GM12864 (cell line): ENCODE results near the gene PLCH1.
"Not testable (repeated sequence)": the region's sequence is repeated elsewhere in the genome, so short reads cannot be mapped to it uniquely, and the experiment has no call there.

Experiments used
- DNase-seq: peaks from one replicate; pipeline ENCODE4 v3.0.0-alpha.2; 2011; ENCODE audit warnings: low read depth
- H3K4me3 ChIP-seq: 2 replicates; pipeline ENCODE4 v1.5.1; 2011; ENCODE audit warnings: mild to moderate bottlenecking, low read depth, low read length, control low read depth
- CTCF ChIP-seq: IDR thresholded peaks from 2 replicates; pipeline ENCODE4 v1.5.1; 2011; ENCODE audit warnings: low read depth, mild to moderate bottlenecking, moderate library complexity, low read length, control low read depth, inconsistent platforms; ENCODE audit errors: missing control alignments

PLCH1 gene

DNA sequence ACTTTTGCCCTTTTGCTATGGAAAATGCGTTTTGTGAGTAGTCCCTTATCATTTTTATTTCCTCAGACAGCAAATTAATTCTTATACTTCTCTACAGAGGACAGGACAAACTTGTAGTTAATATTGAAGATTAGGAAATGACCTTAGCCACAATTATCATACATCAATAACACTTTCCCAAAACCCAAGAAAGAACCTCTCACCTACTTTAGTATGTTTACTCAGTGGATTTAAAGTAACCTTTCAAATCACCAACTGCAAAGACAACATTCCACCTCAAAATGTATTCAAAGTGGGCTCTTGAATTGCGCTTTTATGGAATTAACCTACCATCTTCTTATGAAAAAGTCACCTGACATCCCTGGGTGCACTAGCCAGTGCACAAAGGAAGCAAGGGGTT is 107.3 kb downstream of the PLCH1 start:
- DNase-seq, result no peak
- TF ChIP-seq CTCF, result no peak
- no peak overlapping the region for H3K4me3 ChIP-seq

GRCh38 chr3:155635056-155635455 is 109.8 kb downstream of the PLCH1 start:
- TF ChIP-seq CTCF, result no peak
- no peak for DNase-seq
- no peak overlapping the region for H3K4me3 ChIP-seq

DNA sequence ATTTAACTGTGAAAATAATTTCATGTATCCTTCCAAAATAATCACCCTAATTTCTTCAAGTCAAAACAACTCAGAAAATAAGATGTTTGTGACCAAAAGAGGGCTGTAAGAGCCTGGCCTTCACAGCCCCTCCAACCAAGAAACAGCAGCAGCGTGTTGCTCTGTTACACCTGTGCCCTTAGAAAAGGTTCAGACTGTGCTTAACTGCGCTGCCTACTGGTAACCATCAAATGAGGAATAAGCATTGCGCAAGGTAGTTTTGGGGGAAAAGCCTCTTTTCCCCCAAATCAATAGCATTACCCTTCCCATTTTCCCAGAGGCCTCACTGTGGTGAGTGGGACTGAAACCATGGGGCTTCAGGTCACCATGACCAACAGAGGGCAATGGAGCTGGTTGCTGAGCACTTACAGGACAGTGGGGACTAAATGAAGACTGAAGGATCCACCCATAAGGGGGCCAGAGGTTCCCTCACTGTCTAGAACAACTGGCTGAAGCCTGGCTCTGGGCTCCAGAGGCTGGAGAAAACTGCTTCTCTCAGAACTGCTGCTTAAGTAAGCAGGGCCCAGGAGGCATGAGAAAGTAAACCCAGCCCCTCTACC is 110.7 kb downstream of the PLCH1 start:
- TF ChIP-seq CTCF, result no peak
- no peak for DNase-seq
- H3K4me3 ChIP-seq, result no peak overlapping the region

- DNase-seq, result no peak
- no peak overlapping the region for H3K4me3 ChIP-seq
- no peak for TF ChIP-seq CTCF
Observed at GRCh38 chr3:155631323-155632019, 113.4 kb downstream of the PLCH1 start.

DNA sequence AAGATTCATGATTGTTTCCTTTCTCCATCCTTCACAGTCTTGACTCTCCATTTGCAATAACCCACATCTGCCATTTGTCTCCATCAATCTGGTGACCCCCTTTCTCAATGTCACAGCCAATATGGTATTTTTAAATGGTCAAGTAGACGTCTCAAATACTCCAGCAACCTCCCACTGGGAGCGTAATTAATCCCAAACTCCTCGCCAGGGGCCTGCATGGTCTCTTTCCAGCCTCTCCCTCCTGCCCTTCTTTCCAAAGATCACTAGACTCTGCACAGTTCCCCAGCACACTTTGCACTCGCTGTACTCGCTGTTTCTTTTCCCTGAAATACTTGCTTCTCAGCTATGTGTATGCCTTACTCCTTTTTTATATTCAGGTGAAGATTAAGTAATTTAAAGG is 115.3 kb downstream of the PLCH1 start:
- H3K4me3 ChIP-seq, result no peak overlapping the region
- no peak for DNase-seq
- TF ChIP-seq CTCF, result no peak

- DNase-seq, result no peak
- H3K4me3 ChIP-seq, result no peak overlapping the region
- TF ChIP-seq CTCF, result no peak
Observed at GRCh38 chr3:155629056-155629455, 115.8 kb downstream of the PLCH1 start.

DNA sequence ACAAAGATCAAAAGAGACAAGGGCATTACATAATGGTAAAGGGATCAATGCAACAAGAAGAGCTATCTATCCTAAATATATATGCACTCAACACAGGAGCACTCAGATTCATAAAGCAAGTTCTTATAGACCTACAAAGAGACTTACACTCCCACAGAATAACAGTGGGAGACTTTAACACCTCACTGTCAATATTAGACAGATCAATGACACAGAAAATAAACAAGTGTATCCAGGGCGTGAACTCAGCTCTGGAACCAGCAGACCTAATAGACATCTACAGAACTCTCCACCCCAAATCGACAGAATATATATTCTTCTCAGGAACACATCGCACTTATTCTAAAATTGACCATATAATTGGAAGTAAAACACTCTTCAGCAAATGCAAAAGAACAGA is 122.2 kb downstream of the PLCH1 start:
- not testable (repeated sequence) for DNase-seq, H3K4me3 ChIP-seq

- H3K4me3 ChIP-seq, DNase-seq: not testable (repeated sequence)
Observed at GRCh38 chr3:155620552-155620951, 124.3 kb downstream of the PLCH1 start.
